Right lung (tissue), 5 donors: ENCODE data around the gene HEPACAM. TPM values are rescaled to one million over a fixed set of nuclear protein-coding genes. Genes with fewer than 3 reads are reported as not detected.

Experiments used
- DNase-seq, 2 donors: peaks; one replicate each; pipeline ENCODE4 v3.0.0-alpha.2; 2013
- polyA plus RNA-seq, 5 donors: library from polyadenylated mRNA; unstranded; fragments of 120-200 nt; gene quantifications; one replicate each; pipeline versions ENCODE4 v1.2.1 to v1.2.3, GENCODE V29; 2013; ENCODE audit warnings: inconsistent platforms in 1 of 5, low replicate concordance in 1 of 5; ENCODE audit not compliant: insufficient read length in 5 of 5, insufficient read depth in 1 of 5

The HEPACAM gene
- polyA plus RNA-seq, 5 donors = 0.10 to 0.15 (median 0.11) TPM; not detected in 1

- no peak for DNase-seq
These were observed 36.3 kb downstream of the HEPACAM start for GRCh38 chr11:124899383-124900145.

GRCh38 chr11:124898711-124899110, 37.1 kb downstream of the HEPACAM start:
- peak; percentile 54 to 57 for DNase-seq

GRCh38 chr11:124898263-124898680, 37.6 kb downstream of the HEPACAM start:
- DNase-seq = no peak

- no peak for DNase-seq
These were observed 38.1 kb downstream of the HEPACAM start, which contains the start of gene ROBO4 for GRCh38 chr11:124897674-124898262. TSS of gene ROBO4 (minus strand) at chr11:124897865. CDS start at chr11:124897795, 70 bp downstream.

GRCh38 chr11:124896821-124897391, 38.9 kb downstream of the HEPACAM start:
- DNase-seq = no peak

- DNase-seq = no peak
These were observed 39.6 kb downstream of the HEPACAM start for GRCh38 chr11:124896071-124896750.

GRCh38 chr11:124895471-124895971, 40.3 kb downstream of the HEPACAM start:
- no peak for DNase-seq

- no peak for DNase-seq
These were observed 41.0 kb downstream of the HEPACAM start for GRCh38 chr11:124894606-124895430.

GRCh38 chr11:124893781-124894401, 42.0 kb downstream of the HEPACAM start:
- no peak for DNase-seq

- no peak for DNase-seq
These were observed 42.9 kb downstream of the HEPACAM start for GRCh38 chr11:124892750-124893454.

- DNase-seq = no peak
These were observed 43.7 kb downstream of the HEPACAM start for GRCh38 chr11:124892146-124892545.

- DNase-seq = no peak
These were observed 44.4 kb downstream of the HEPACAM start for GRCh38 chr11:124891373-124891861.

- no peak for DNase-seq
These were observed 45.0 kb downstream of the HEPACAM start for GRCh38 chr11:124890683-124891372.

GRCh38 chr11:124890151-124890550, 45.7 kb downstream of the HEPACAM start:
- DNase-seq = no peak

- DNase-seq = no peak
These were observed 46.4 kb downstream of the HEPACAM start for GRCh38 chr11:124889191-124890091.

- DNase-seq = no peak
These were observed 48.2 kb downstream of the HEPACAM start for GRCh38 chr11:124887667-124888013.

- DNase-seq = no peak
These were observed 48.7 kb downstream of the HEPACAM start for GRCh38 chr11:124886978-124887666.

- DNase-seq = no peak
These were observed 49.4 kb downstream of the HEPACAM start for GRCh38 chr11:124886476-124886875.
